HG03095 (cell line): Measurements from ENCODE around the gene FTCDNL1.

ENCODE experiments used
- ATAC-seq: cut with Tn5 transposase; IDR thresholded peaks from one replicate; pipeline ENCODE4 v1.9.1; 2021; ENCODE audit warnings: moderate library complexity; ENCODE audit not compliant: unreplicated experiment

Gene FTCDNL1

GRCh38 chr2:199792381-199792780, 58.6 kb downstream of the FTCDNL1 start:
- no peak for ATAC-seq

- ATAC-seq = no peak
These were observed 59.7 kb downstream of the FTCDNL1 start for GRCh38 chr2:199791326-199791725.

GRCh38 chr2:199784512-199784911, 66.5 kb downstream of the FTCDNL1 start:
- ATAC-seq = no peak

- ATAC-seq = no peak
These were observed 71.4 kb downstream of the FTCDNL1 start for GRCh38 chr2:199779589-199779988.

DNA sequence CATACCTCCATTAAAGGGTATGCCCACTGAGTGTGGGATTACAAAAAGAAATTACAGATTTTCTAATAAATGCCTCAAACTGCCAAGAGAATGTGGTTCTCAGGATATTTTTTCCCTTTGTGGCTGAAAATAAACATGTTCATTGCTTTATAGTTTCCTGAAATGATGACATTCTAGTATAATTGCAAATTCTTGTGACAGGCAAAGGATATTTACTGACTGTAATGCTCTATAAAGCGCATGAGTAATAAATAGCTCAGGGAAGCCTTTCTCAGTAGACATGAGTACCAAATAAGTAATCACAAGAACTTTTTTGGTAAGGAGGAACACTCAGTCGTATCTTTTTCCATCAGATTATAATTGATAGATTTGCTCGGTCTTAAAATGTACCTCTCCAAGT, 72.3 kb downstream of the FTCDNL1 start:
- no peak for ATAC-seq

DNA sequence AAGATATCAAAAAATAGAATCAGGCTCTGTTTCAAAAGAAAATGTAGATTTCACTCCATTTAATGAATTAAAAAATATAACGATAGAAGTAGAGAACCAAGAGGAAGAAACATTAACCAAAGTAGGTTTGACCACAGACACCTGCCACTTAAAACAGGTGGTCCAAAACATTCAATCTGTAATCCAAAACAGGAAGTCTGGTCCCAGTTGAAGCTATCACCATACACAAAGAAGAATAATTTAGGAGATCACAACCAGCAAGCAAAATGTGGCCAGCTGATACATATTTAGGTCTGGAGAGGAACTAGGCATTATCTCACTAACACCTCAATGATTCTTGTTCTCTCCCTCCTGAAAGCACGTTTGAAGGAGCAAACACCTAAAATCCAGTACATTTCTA, 73.1 kb downstream of the FTCDNL1 start:
- no peak for ATAC-seq

- ATAC-seq = no peak
These were observed 73.7 kb downstream of the FTCDNL1 start for GRCh38 chr2:199777315-199777714.

DNA sequence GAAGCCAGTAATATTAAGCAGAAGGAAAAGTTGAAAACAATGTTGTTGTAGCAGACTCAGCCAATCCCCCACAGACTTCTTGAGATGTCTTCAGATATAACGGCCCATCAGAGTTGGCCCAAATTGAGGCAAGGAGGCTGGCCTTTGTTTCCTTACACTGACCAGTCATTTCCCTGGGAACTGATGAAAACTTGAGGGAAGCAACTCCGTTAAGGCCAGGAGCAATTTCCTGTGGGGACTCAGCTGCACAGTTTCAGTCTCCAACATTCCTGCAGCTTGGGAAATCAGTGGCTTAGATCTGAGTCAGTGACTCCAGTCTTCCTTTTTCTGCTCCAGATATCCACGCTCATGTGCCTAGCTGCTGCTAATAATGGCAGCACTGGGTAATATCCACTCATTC, 75.7 kb downstream of the FTCDNL1 start:
- ATAC-seq = no peak

GRCh38 chr2:199772035-199772976, 78.7 kb downstream of the FTCDNL1 start:
- ATAC-seq = no peak

- ATAC-seq = no peak
These were observed 80.3 kb downstream of the FTCDNL1 start for GRCh38 chr2:199770716-199771115.

DNA sequence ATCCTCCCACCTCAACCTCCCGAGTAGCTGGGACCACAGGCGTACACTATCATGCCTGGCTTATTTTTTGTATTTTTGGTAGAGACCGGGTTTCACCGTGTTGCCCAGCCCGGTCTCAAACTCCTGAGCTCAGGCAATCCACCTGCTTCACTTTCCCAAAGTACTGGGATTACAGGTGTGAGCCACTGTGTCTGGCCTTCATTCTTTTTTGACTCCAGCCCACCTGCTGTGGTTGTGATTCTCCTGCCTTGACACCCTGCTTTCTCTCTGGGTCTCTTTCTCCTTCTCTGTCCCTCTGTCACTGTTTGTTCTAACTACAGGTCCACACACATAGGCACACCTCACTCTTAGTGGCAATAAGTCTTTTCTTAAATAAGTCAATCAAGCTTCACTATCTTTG, 85.3 kb downstream of the FTCDNL1 start:
- no peak for ATAC-seq

GRCh38 chr2:199764273-199764800, 86.7 kb downstream of the FTCDNL1 start:
- no peak for ATAC-seq

- ATAC-seq = no peak
These were observed 88.0 kb downstream of the FTCDNL1 start for GRCh38 chr2:199762963-199763362.

- ATAC-seq = no peak
These were observed 90.4 kb downstream of the FTCDNL1 start for GRCh38 chr2:199760574-199760973.

DNA sequence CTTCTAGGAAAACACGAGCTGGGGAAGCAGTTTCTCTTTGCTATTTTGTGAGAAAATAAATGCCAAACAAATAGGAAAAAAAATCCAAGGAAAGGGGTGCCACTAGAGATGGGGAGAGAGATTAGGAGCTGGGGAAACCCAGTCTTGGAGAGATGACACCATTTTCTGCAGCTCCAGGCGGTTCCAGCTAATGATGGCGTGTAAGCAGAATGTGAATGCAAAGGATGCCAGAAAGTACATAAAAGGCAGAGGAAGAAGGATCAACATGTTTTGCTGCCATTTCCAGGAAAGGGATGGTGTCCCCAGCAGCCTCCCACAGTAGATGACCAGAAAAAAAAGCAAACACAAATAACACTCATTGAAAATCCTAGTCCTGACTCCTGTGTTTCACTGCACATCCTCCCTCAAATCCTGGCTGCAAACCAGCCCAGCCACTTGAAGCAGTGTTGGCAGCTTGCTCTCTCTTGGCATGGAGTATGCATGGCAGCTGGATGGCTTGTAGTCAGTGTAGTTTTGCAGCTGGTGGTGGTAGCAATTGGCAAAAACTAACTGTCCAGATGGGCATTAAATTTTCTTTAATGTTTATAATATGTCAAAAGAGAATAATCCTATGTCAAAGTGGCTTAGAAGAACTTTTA, 93.6 kb downstream of the FTCDNL1 start:
- no peak for ATAC-seq

DNA sequence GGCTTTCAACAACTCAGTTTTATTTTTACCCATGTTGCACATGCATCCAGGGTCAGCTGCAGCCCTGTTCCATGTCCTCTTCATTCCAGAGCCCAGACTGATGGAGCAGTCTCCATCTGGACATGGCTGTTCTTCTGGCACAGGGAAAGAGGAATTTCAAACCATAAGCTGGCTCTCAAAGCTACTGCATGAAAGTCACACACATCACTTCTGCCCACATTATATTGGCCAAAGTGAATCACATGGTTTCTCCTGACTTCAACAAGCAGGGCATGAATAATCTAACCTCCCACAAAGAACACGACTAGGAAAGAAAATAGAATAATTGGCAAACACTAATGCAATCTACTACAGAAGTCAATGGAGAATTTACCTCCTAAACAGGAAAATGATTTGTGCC, 94.2 kb downstream of the FTCDNL1 start:
- no peak for ATAC-seq

DNA sequence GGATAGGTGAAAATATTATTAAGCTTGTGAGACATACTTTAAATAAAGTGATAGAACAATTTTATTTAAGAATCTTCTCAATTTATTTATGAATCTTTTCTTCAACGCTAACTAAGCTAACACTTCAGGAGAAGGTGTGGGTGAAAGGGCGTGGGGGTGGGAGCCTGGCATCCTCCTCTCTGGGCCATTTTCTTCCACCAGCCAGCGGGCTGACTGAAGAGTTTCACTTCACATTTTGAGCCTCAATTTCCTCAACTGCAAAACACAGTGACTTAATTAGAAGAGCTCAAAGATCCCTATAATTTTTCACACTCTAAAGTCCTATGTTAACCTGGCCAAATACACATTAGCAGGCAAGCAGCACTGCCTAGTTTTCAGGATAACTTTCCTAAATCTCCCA, 94.8 kb downstream of the FTCDNL1 start:
- no peak for ATAC-seq

DNA sequence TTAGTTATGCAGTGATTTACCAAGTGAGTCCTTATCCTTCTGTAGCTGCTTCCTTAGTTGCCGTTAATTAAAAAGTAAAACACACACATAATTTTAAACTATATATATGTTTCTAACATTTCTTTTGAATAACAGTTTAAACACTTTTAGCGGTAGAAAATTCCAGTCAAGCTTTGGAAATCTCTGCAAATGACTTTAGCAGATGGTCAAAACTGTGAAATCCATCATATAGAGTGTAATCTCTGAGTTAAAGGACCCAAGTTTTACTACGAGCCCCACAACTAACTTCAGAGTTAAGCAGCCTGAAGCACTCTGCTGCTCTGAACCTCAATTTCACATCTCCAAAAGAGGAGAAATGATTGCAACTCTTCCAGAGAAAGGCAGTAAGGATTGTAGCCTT, 96.2 kb downstream of the FTCDNL1 start:
- no peak for ATAC-seq

- ATAC-seq = no peak
These were observed 99.4 kb downstream of the FTCDNL1 start for GRCh38 chr2:199751492-199752120.

DNA sequence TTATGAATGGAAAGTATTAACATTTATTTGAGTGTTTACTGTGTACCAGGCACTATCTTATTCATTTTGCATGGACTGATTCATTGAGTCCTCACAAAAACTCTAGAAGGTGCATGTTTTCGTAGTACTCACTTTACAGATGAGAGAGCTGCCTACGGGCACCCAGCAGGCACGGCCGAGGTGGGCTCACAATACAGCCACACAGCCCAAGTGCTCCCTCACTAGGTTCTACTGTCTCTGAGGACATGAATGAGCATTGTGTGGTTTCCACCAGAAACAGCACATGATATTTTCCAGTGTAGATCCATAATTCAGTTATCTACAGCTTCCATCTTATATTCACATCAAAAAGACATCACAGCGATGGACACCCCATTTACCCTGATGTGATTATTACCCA, 101.4 kb downstream of the FTCDNL1 start:
- ATAC-seq = no peak

GRCh38 chr2:199744724-199745123, 106.3 kb downstream of the FTCDNL1 start:
- ATAC-seq = no peak

DNA sequence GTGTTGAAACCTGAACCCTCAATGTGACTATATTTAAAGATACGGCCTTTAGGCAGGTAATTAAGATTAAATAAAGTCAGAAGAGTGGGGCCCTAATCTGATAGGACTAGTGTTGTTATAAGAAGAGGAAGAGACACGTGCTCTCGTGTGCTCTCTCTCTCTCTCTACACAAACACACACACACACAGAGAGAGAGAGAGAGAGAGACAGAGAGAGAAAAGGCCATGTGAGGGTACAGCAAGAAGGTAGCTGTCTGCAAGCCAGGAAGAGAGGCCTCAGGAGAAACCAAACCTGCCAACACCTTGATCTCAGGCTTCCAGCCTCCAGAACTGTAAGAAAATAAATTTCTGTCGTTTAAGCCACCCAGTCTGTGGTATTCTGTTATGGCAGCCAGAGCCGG, 106.7 kb downstream of the FTCDNL1 start:
- ATAC-seq = no peak
